T-helper 1 cell (primary cell): Measurements from ENCODE around the gene DENND6A.
"Not testable (repeated sequence)": the region's sequence is repeated elsewhere in the genome, so short reads cannot be mapped to it uniquely, and the experiment has no call there.

Experiments used
- DNase-seq, 5 donors: peaks; one replicate each; pipeline ENCODE4 v3.0.0-alpha.2; 2012 to 2020

Gene DENND6A

DNA sequence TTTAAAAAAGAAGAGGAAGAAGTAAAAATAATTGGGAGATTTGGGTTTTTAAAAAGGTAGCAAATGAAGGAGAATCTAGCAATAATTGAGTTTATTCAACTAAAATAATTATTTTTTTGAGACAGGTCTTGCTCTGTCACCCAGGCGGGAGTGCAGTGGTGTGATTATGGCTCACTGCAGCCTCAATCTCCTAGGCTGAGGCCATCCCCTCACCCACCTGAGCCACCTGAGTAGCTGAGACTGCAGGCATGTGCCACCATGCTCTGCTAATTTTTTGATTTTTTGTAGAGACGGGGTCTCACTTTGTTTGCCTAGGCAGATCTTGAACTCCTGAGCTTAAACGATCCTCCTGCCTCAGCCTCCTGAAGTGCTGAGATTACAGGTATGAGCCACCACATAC lies 68.1 kb downstream of the DENND6A start:
- DNase-seq: no peak

- DNase-seq: no peak
These were observed 70.5 kb downstream of the DENND6A start for GRCh38 chr3:57622362-57622761.

GRCh38 chr3:57617739-57618138 lies 75.1 kb downstream of the DENND6A start:
- DNase-seq: no peak

- no peak for DNase-seq
These were observed 76.6 kb downstream of the DENND6A start for GRCh38 chr3:57616233-57616632.

DNA sequence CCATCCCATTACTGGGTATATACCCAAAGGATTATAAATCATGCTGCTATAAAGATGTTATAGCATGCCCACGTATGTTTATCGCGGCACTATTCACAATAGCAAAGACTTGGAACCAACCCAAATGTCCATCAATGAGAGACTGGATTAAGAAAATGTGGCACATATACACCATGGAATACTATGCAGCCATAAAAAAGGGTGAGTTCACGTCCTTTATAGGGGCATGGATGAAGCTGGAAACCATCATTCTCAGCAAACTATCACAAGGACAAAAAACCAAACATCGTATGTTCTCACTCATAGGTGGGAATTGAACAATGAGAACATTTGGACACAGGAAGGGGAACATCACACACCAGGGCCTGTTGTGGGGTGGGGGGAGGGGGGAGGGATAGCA lies 81.0 kb downstream of the DENND6A start:
- not testable (repeated sequence) for DNase-seq

DNA sequence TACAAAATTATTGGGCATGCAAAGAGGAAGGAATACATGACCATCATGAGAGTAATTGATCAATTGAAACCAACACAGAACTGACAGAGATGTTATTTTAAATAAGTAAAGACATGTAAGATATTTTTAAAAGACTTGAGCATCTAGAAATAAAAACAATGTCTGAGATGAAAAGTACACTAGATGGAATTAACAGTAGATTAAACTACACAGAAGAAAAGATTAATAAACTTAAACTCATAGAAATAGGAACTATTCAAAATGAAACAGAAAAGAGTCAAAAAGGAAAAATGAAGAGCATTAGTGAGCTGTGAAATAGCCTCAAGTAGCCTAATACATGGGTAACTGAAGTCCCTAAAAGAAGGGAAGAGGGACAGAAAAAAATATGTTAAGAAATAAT lies 87.2 kb downstream of the DENND6A start:
- DNase-seq: no peak

- no peak for DNase-seq
These were observed 87.9 kb downstream of the DENND6A start for GRCh38 chr3:57604971-57605370.

DNA sequence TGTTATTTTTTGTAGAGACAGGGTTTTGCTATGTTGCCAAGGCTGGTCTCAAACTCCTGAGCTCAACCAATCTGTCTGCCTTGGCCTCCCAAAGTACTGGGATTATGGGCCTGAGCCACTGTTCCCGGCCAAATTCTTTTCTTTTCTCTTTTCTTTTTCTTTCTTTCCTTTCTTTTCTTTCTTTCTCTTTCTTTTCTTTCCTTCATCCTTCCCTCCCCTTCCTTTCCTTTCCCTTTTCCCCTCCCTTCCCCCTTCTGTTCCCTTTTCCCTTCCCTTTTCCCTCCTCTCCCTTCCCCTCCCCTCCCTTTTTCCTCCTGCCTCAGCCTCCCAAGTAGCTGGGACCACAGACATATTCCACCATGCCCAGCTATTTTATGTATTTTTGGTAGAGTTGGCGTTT lies 92.7 kb downstream of the DENND6A start:
- no peak for DNase-seq

DNA sequence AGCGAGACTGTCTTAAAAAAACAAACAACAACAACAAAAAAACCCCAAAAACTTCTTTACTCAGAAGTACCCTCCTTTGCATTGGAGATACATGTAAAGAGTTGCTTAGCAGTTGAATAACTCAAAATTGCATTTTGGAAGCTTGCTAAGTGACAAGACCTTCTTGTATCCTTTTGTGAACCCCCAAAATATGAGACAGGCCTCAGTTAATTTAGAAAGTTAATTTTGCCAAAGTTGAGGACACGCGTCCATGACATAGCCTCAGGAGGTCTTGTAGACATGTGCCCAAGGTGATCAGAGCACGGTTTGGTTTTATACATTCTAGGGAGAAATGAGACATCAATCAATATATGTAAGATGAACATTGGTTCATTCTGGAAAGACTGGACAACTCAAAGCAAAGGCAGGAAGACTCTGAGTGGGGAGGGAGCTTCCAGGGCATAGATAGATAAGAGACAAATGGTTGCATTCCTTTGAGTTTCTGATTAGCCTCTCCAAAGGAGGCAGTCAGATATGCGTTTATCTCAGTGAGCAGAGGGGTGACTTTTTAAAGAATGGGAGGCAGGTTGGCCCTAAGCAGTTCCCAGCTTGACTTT lies 94.0 kb downstream of the DENND6A start:
- no peak for DNase-seq

GRCh38 chr3:57597127-57597923 lies 95.6 kb downstream of the DENND6A start, which contains the start of gene ARF4:
Gene ARF4 (minus strand): TSS chr3:57597344. CDS start chr3:57597140, 204 bp downstream.
- peak; percentile 98 to 100 (median 99) for DNase-seq

GRCh38 chr3:57596495-57597126 lies 96.3 kb downstream of the DENND6A start:
- DNase-seq: peak; percentile 49 to 70 (median 58)

- DNase-seq: no peak
These were observed 98.3 kb downstream of the DENND6A start for GRCh38 chr3:57594576-57594975.

DNA sequence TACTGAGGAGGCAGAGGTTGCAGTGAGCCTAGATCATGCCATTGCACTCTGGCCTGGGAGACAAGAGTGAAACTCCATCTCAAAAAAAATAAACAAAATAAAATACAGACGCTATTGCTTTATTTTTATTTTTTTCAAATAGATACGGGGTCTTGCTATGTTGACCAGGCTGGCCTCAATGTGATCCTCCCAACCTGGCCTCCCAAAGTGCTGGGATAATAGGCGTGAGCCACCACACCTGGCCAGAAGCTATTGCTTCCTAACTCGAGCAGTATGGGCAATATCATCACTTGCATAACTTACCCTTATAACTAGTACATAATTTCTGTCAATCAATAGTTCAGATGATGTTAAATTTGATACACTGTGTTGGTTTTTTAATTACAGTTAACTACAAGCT lies 98.7 kb downstream of the DENND6A start:
- DNase-seq: no peak

GRCh38 chr3:57592306-57592705 lies 100.6 kb downstream of the DENND6A start:
- no peak for DNase-seq

DNA sequence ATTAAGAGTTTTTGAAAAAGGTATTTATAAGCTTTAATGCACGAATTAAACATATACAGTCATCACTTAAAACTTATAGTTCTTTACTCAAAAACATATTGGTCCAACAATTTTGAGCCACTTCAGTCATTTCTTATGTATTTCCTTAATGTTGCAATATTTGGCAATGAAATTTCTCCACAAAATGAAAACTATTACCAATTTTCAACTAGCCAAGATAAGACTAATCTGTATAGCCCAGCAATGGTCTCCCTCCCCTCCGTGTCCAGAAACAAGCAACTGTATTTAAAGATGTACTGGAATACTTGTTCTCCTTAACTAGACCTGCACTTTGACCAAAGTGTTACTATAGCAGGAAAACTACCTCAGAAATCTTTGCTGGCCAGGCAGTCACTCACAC lies 105.0 kb downstream of the DENND6A start:
- DNase-seq: no peak

GRCh38 chr3:57586778-57587177 lies 106.1 kb downstream of the DENND6A start:
- DNase-seq: no peak

DNA sequence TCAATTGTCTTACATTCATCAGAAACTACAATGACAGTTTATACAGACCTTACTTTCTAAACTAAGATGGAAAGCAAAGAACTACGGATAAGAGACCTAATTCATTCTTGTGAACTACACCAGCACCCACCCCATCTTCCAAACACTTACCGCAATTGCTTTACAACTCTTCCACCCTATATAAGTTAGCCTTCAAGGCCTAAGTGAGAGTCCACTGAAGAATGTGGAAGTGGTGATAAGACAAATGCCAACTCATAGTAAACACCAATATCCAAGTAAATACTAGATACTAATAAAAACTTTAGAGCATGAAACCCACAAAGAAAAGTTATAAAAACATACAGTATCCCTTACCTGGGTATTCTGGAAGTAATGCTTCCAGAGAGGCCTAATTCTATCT lies 109.3 kb downstream of the DENND6A start:
- DNase-seq: no peak

- no peak for DNase-seq
These were observed 110.3 kb downstream of the DENND6A start for GRCh38 chr3:57582474-57583168.

DNA sequence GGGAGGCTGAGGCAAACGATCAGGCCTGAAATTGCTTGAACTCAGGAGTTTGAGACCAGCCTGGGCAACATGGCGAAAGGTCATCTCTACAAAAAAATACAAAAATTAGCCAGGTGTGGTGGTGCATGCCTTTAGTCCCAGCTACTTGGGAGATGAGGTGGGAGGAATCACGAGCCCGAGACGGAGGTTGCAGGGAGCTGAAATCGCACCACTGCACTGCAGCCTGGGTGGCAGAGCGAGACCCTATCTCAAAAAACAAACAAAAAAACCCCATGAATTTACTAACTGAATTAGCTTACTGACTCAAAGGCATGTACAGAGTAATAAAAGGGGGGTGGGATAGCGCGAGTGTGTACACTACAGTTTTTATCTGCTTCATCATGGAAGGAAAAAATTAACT lies 115.1 kb downstream of the DENND6A start:
- DNase-seq: no peak

DNA sequence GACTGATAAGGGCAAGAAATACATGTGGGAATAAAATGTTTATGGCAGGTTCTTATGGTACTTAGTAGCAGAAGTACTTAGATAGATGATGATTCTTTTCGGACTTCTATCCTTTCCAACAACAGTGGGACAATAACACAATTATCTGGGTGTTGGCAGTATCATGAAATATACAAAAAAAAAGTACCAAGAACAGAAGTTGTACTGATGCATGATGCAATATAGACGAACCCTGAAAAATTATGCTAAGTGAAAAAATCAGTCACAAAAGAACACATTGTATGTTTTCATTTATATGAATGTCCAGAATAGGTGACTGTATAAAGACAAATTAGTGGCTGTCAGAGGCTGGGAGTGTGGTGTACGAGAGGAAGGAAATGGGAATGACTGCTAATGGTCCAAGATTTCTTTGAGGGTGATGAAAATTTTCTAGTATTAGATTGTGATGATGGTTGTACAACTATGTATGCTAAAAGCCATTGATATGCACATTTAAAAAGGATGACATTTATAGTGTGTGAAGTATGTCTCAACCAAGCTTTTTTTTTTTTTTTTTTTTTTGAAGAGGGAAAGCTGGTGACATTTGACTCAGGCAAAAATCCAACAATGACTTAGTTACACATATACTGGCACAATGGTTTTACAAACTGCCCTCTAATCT lies 116.8 kb downstream of the DENND6A start:
- no peak for DNase-seq
